ENCODE measurements around the gene SIRT1.
"Not testable (repeated sequence)": the region's sequence is repeated elsewhere in the genome, so short reads cannot be mapped to it uniquely, and the experiment has no call there.

Gene SIRT1

GRCh38 chr10:67884313-67884841 lies at the start of gene SIRT1:
Gene SIRT1 (plus strand): TSS chr10:67884656. CDS start chr10:67884722, 66 bp downstream.
- peak; percentile 86 for DNase-seq (ENCODE audit: low read depth)

GRCh38 chr10:67835541-67836394 lies 48.7 kb upstream of the SIRT1 start:
- not testable (repeated sequence) for DNase-seq (ENCODE audit: low read depth)

GRCh38 chr10:67836488-67836887 lies 48.0 kb upstream of the SIRT1 start:
- no peak for DNase-seq (ENCODE audit: low read depth)

- no peak for DNase-seq (ENCODE audit: low read depth)
Observed at GRCh38 chr10:67836972-67837371, 47.5 kb upstream of the SIRT1 start.

- DNase-seq (ENCODE audit: low read depth): no peak
Observed at GRCh38 chr10:67837541-67838314, 46.7 kb upstream of the SIRT1 start, which contains the start of gene DNAJC12. Gene DNAJC12 (minus strand): TSS chr10:67838188. CDS start chr10:67838011, 177 bp downstream.

- DNase-seq (ENCODE audit: low read depth): not testable (repeated sequence)
Observed at GRCh38 chr10:67839511-67839910, 44.9 kb upstream of the SIRT1 start.

GRCh38 chr10:67839951-67840350 lies 44.5 kb upstream of the SIRT1 start:
- DNase-seq (ENCODE audit: low read depth): no peak

- DNase-seq (ENCODE audit: low read depth): no peak
Observed at GRCh38 chr10:67841737-67842136, 42.7 kb upstream of the SIRT1 start.

- DNase-seq (ENCODE audit: low read depth): no peak
Observed at GRCh38 chr10:67843284-67843683, 41.2 kb upstream of the SIRT1 start.

GRCh38 chr10:67849331-67850011 lies 35.0 kb upstream of the SIRT1 start:
- DNase-seq (ENCODE audit: low read depth): peak; percentile 89

- DNase-seq (ENCODE audit: low read depth): no peak
Observed at GRCh38 chr10:67851186-67851585, 33.3 kb upstream of the SIRT1 start.

- no peak for DNase-seq (ENCODE audit: low read depth)
Observed at GRCh38 chr10:67852761-67853160, 31.7 kb upstream of the SIRT1 start.

GRCh38 chr10:67853512-67853911 lies 30.9 kb upstream of the SIRT1 start:
- no peak for DNase-seq (ENCODE audit: low read depth)

- no peak for DNase-seq (ENCODE audit: low read depth)
Observed at GRCh38 chr10:67858971-67859370, 25.5 kb upstream of the SIRT1 start.

- DNase-seq (ENCODE audit: low read depth): no peak
Observed at GRCh38 chr10:67861750-67862432, 22.6 kb upstream of the SIRT1 start.

GRCh38 chr10:67863094-67863493 lies 21.4 kb upstream of the SIRT1 start:
- no peak for DNase-seq (ENCODE audit: low read depth)

- no peak for DNase-seq (ENCODE audit: low read depth)
Observed at GRCh38 chr10:67864607-67865371, 19.7 kb upstream of the SIRT1 start.

GRCh38 chr10:67868132-67868531 lies 16.3 kb upstream of the SIRT1 start:
- no peak for DNase-seq (ENCODE audit: low read depth)

GRCh38 chr10:67869996-67870395 lies 14.5 kb upstream of the SIRT1 start:
- DNase-seq (ENCODE audit: low read depth): no peak

GRCh38 chr10:67875340-67876238 lies 8.9 kb upstream of the SIRT1 start:
- DNase-seq (ENCODE audit: low read depth): no peak
